ENCODE results near the gene KRT81. TPM values are rescaled to one million over a fixed set of nuclear protein-coding genes. Genes with fewer than 3 reads are reported as not detected.

Gene KRT81
- total RNA-seq, 4 donors from 2014 or later, result 0.27 TPM; not detected in 3

GRCh38 chr12:52267699-52268098 lies 23.6 kb downstream of the KRT81 start:
- no peak overlapping the region for H3K27ac ChIP-seq
- peaks cover 22% of the 10 kb centered on the region for H3K27me3 ChIP-seq
- H3K9me3 ChIP-seq, result no peaks in the 10 kb centered on the region
- TF ChIP-seq, protein P1, sequence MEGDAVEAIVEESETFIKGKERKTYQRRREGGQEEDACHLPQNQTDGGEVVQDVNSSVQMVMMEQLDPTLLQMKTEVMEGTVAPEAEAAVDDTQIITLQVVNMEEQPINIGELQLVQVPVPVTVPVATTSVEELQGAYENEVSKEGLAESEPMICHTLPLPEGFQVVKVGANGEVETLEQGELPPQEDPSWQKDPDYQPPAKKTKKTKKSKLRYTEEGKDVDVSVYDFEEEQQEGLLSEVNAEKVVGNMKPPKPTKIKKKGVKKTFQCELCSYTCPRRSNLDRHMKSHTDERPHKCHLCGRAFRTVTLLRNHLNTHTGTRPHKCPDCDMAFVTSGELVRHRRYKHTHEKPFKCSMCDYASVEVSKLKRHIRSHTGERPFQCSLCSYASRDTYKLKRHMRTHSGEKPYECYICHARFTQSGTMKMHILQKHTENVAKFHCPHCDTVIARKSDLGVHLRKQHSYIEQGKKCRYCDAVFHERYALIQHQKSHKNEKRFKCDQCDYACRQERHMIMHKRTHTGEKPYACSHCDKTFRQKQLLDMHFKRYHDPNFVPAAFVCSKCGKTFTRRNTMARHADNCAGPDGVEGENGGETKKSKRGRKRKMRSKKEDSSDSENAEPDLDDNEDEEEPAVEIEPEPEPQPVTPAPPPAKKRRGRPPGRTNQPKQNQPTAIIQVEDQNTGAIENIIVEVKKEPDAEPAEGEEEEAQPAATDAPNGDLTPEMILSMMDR (IDR thresholded peaks at IDR 0.05), result no peak
- TF ChIP-seq POLR2AphosphoS5 (IDR thresholded peaks at IDR 0.05) (no peak), EP300 (IDR thresholded peaks at IDR 0.05) (no peak), POLR2A (IDR thresholded peaks at IDR 0.05) (no peak)
- 61 to 70% methylated on average over 2 to 3 of the region's 3 CpGs for WGBS, 2 donors (ENCODE audit: low coverage in 1 of 2)
- H3K36me3 ChIP-seq, result no peaks in the 10 kb centered on the region
- ATAC-seq, result no peak
- H3K4me3 ChIP-seq, result no peak overlapping the region
- H3K4me1 ChIP-seq, result no peaks in the 10 kb centered on the region

DNA sequence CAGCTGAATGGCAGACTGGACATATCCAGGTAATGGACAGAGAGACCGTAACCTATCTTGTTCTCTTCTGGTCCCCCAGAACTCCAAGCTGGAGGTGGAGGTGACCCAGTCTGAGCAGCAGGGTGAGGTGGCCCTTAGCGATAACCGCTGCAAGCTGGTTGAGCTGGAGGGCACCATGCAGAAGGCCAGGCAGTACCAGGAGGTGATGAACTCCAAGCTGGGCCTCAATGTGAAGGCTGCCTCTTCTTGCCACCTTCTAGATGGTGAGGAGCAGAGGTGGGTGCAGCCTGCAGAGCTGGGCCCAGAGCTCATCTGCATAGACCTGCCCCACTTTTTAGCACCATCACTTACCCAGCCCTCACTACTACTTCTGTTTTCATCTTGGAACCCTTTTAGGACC lies 24.1 kb downstream of the KRT81 start:
- no peaks in the 10 kb centered on the region for H3K36me3 ChIP-seq
- no peak overlapping the region for H3K4me3 ChIP-seq
- no peak for ATAC-seq
- H3K4me1 ChIP-seq, result no peaks in the 10 kb centered on the region
- no peak overlapping the region for H3K27ac ChIP-seq
- peaks cover 27% of the 10 kb centered on the region for H3K27me3 ChIP-seq
- WGBS, 2 donors (ENCODE audit: low coverage in 1 of 2), result no CpG with 5 or more reads among the region's 3 CpGs
- no peak for TF ChIP-seq POLR2A (IDR thresholded peaks at IDR 0.05)
- TF ChIP-seq POLR2AphosphoS5 (IDR thresholded peaks at IDR 0.05), result no peak
- TF ChIP-seq EP300 (IDR thresholded peaks at IDR 0.05), result no peak
- TF ChIP-seq, protein P1 (IDR thresholded peaks at IDR 0.05), result no peak
- H3K9me3 ChIP-seq, result no peaks in the 10 kb centered on the region

GRCh38 chr12:52266514-52266913 lies 24.8 kb downstream of the KRT81 start:
- no peak overlapping the region for H3K27ac ChIP-seq
- 86 to 100% methylated on average over 1 of the region's 2 CpGs for WGBS, 2 donors (ENCODE audit: low coverage in 1 of 2)

GRCh38 chr12:52264435-52264825 lies 26.9 kb downstream of the KRT81 start:
- no peaks in the 10 kb centered on the region for H3K36me3 ChIP-seq
- TF ChIP-seq POLR2AphosphoS5 (IDR thresholded peaks at IDR 0.05) (no peak), POLR2A (IDR thresholded peaks at IDR 0.05) (no peak), EP300 (IDR thresholded peaks at IDR 0.05) (no peak)
- TF ChIP-seq, protein P1 (IDR thresholded peaks at IDR 0.05), result no peak
- H3K27ac ChIP-seq, result no peak overlapping the region
- peaks cover 21% of the 10 kb centered on the region for H3K27me3 ChIP-seq
- H3K4me3 ChIP-seq, result no peak overlapping the region
- H3K4me1 ChIP-seq, result no peaks in the 10 kb centered on the region
- WGBS, 2 donors (ENCODE audit: low coverage in 1 of 2), result 50 to 76% methylated on average over 2 of the region's 2 CpGs
- H3K9me3 ChIP-seq, result no peaks in the 10 kb centered on the region
- no peak for ATAC-seq

More at GRCh38 chr12:52266514-52266913, 24.8 kb downstream of the KRT81 start:
- peaks cover 33% of the 10 kb centered on the region for H3K27me3 ChIP-seq
- H3K4me1 ChIP-seq, result no peaks in the 10 kb centered on the region
- H3K9me3 ChIP-seq, result no peaks in the 10 kb centered on the region
- ATAC-seq, result no peak
- H3K4me3 ChIP-seq, result no peak overlapping the region
- no peaks in the 10 kb centered on the region for H3K36me3 ChIP-seq
- no peak for TF ChIP-seq POLR2A (IDR thresholded peaks at IDR 0.05)
- TF ChIP-seq EP300 (IDR thresholded peaks at IDR 0.05), result no peak
- TF ChIP-seq, protein P1 (IDR thresholded peaks at IDR 0.05), result no peak
- TF ChIP-seq POLR2AphosphoS5 (IDR thresholded peaks at IDR 0.05), result no peak

DNA sequence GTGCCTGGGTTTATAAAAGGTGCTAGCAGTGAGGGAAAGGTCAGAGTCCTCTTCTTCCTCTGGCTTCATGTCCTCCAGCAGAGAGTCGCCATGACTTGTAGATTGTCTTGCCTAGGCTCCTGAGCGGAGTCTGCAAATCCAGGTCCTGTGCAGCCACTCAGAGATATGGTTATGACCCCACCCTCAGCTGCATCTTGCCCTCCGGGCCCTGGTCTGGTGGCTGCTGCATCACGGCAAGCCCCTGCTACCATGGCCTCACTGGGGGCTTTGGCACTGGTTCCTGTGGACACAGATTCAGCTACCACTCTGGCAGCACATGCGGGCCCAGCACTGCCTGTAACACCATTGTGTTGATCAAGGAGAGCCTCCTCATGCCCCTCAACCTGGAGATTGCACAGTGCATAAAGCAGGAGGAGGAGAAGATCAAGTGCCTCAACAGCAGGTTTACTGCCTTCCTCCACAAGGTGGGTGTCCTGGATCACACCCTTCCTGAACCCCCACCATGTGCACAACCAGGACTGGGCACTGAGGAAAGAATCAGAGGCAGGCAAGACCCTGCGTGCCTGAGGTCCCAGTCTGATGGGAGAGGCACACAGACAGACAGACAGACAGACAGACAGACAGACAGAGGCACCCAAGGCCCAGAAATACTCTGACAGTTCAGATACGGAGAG lies 27.4 kb downstream of the KRT81 start:
- H3K4me1 ChIP-seq, result no peaks in the 10 kb centered on the region
- no peaks in the 10 kb centered on the region for H3K36me3 ChIP-seq
- H3K27me3 ChIP-seq, result peaks cover 24% of the 10 kb centered on the region
- no peak overlapping the region for H3K4me3 ChIP-seq
- no peak overlapping the region for H3K27ac ChIP-seq
- 80 to 88% methylated on average over 4 to 5 of the region's 7 CpGs for WGBS, 2 donors (ENCODE audit: low coverage in 1 of 2)
- H3K9me3 ChIP-seq, result no peaks in the 10 kb centered on the region
- TF ChIP-seq, protein P1 (IDR thresholded peaks at IDR 0.05), result no peak
- TF ChIP-seq POLR2AphosphoS5 (IDR thresholded peaks at IDR 0.05) (no peak), POLR2A (IDR thresholded peaks at IDR 0.05) (no peak), EP300 (IDR thresholded peaks at IDR 0.05) (no peak)
- ATAC-seq, result no peak

Measured in gastroesophageal sphincter (tissue), 4 donors.